Heart right ventricle (tissue), 16 donors: ENCODE data around the gene ZNF319. TPM values are rescaled to one million over a fixed set of nuclear protein-coding genes. Genes with fewer than 3 reads are reported as not detected.

Source experiments
- ATAC-seq, 8 donors: fragments of 200-7000 bp; cut with Tn5 transposase; one replicate each; pipeline ENCODE4 v1.9.1; 2020; ENCODE audit warnings: mild to moderate bottlenecking in 8 of 8, moderate library complexity in 8 of 8, moderate number of reproducible peaks in 1 of 8
- DNase-seq, 2 donors: peaks; one replicate each; pipeline ENCODE4 v3.0.0-alpha.2; 2020
- H3K27ac ChIP-seq, 10 donors: fragments of 200-600 bp; sonication (generic) in 2 of 10; one replicate each; pipeline versions ENCODE4 v1.5.0 to v1.8.0; 2020 to 2022; ENCODE audit warnings: mild to moderate bottlenecking in 3 of 10
- H3K27me3 ChIP-seq, 7 donors: fragments of 200-600 bp; one replicate each; pipeline ENCODE4 v1.8.0; 2021 to 2022; ENCODE audit warnings: mild to moderate bottlenecking in 2 of 7
- H3K36me3 ChIP-seq, 9 donors: fragments of 200-600 bp; sonication (generic) in 1 of 9; one replicate each; pipeline versions ENCODE4 v1.5.0 to v1.8.0; 2020 to 2022; ENCODE audit warnings: mild to moderate bottlenecking in 2 of 9
- H3K4me1 ChIP-seq, 9 donors: fragments of 200-600 bp; sonication (generic) in 1 of 9; one replicate each; pipeline versions ENCODE4 v1.5.0 to v1.8.0; 2020 to 2022; ENCODE audit warnings: mild to moderate bottlenecking in 4 of 9
- H3K4me3 ChIP-seq, 10 donors: fragments of 200-600 bp; sonication (generic) in 2 of 10; one replicate each; pipeline versions ENCODE4 v1.5.0 to v1.8.0; 2020 to 2022; ENCODE audit warnings: mild to moderate bottlenecking in 7 of 10, moderate library complexity in 2 of 10
- H3K9me3 ChIP-seq, 11 donors: fragments of 200-600 bp in 10 of 11; sonication (generic) in 2 of 11; one replicate each; pipeline versions ENCODE4 v1.5.0 to v1.8.0; 2013 to 2022; ENCODE audit warnings: mild to moderate bottlenecking in 2 of 11, control low read depth in 1 of 11, moderate library complexity in 1 of 11
- CTCF ChIP-seq, 9 donors: fragments of 200-600 bp; sonication (generic) in 2 of 9; IDR thresholded peaks; one replicate each; pipeline versions ENCODE4 v1.5.0 to v1.8.0; 2021 to 2022; ENCODE audit warnings: antibody characterized with exemption in 9 of 9, mild to moderate bottlenecking in 5 of 9, moderate library complexity in 1 of 9
- WGBS, 2 donors: extraction: QIAGEN DNeasy Blood & Tissue Kit; methylation state at CpG; one replicate each; pipeline ENCODE4 v1.1.7; 2013; ENCODE audit warnings: inconsistent platforms in 1 of 2; 5-methylcytosine and 5-hydroxymethylcytosine counted together
- intact Hi-C, 10 donors: fragments of 100-400 bp; cut with DNase I; formaldehyde crosslinking; loops; one replicate each; pipeline versions ENCODE4 v1.11.1 to v1.14.2; 2022
- polyA plus RNA-seq, 2 donors: library from polyadenylated mRNA; stranded (reverse); fragments of 200-250 nt; gene quantifications; one replicate each; pipeline ENCODE4 v1.2.3, GENCODE V29; 2013
- total RNA-seq, 10 donors: library from RNA; stranded (reverse); fragmentation: NEBNext Ultra II Directional in 3 of 10; extraction: Animal tissue kit (Norgen Biotek cat#: 25700) in 3 of 10; gene quantifications; one replicate each; pipeline versions ENCODE4 v1.2.1 to v1.2.4, GENCODE V29; 2021 to 2023
- donor health status: Arrhythmogenic right ventricular cardiomyopathy.
- donor health status: ischemic (EF 13 %, LVEDD 7.1; RV severe dilation, severe dysfunction).
- donor health status: healthy with polysubstance abuse.
- donor health status: DM: no; HTN: yes; CAD: no.
- donor health status: DM: no; HTN: no; CAD: no.
- donor health status: ischemic (EF 25% LVEDD 6.9; RV normal size, moderate dysfunction).
- donor health status: ischemic (EF 25% LVEDD 5.7; RV mildly dilated, moderate dysfunction).
- donor health status: healthy.
- donor health status: DM: yes; HTN: yes; CAD: no.
- donor health status: Ischemic cardiomyopathy.
- donor health status: ischemic (EF 35%, LVEDD 5.7; RV mildly dilated, moderate dysfunction).
- donor health status: nonischemic (EF 11% LVEDD 7.7; RV severe dilation, severe dysfunction).
- donor health status: DM: yes; HTN: yes; CAD: no.
- donor health status: PGD.
- donor health status: ischemic (EF 29% LVEDD 5.4; RV normal size, mild dysfunction).
- donor health status: nonischemic (EF 23%, LVEDD 6.1; RV moderate dilation, normal function).

The ZNF319 gene
- total and polyA plus RNA-seq, 12 donors, result 3.5 to 11.3 (median 7.5) TPM

GRCh38 chr16:57964157-57964700 lies 36.2 kb downstream of the ZNF319 start:
- H3K27me3 ChIP-seq, result no peaks in the 10 kb centered on the region
- no peak for TF ChIP-seq CTCF (IDR thresholded peaks at IDR 0.05)
- H3K27ac ChIP-seq, result no peak overlapping the region
- H3K9me3 ChIP-seq, result no peaks in the 10 kb centered on the region
- no peaks in the 10 kb centered on the region for H3K36me3 ChIP-seq
- ATAC-seq (no peak), DNase-seq (no peak)
- no peaks in the 10 kb centered on the region for H3K4me1 ChIP-seq
- intact Hi-C loops, result no loop called here
- H3K4me3 ChIP-seq, result no peak overlapping the region
- 80 to 82% methylated on average over 10 of the region's 10 CpGs for WGBS, 2 donors

GRCh38 chr16:57962756-57963155 lies 37.7 kb downstream of the ZNF319 start:
- no peak overlapping the region for H3K4me3 ChIP-seq
- intact Hi-C loops, result no loop called here
- WGBS, 2 donors, result 69 to 85% methylated on average over 9 of the region's 9 CpGs
- no peaks in the 10 kb centered on the region for H3K4me1 ChIP-seq
- H3K36me3 ChIP-seq, result no peaks in the 10 kb centered on the region
- ATAC-seq (peak in 1 of 8 donors; percentile 18), DNase-seq (no peak)
- H3K27me3 ChIP-seq, result no peaks in the 10 kb centered on the region
- no peaks in the 10 kb centered on the region for H3K9me3 ChIP-seq
- no peak overlapping the region for H3K27ac ChIP-seq
- no peak for TF ChIP-seq CTCF (IDR thresholded peaks at IDR 0.05)

- no peak overlapping the region for H3K4me3 ChIP-seq
- H3K27ac ChIP-seq, result no peak overlapping the region
- 58 to 72% methylated on average over 5 of the region's 5 CpGs for WGBS, 2 donors
- TF ChIP-seq CTCF (IDR thresholded peaks at IDR 0.05), result no peak
- intact Hi-C loops, result no loop called here
- H3K27me3 ChIP-seq, result no peaks in the 10 kb centered on the region
- ATAC-seq (no peak), DNase-seq (no peak)
- H3K4me1 ChIP-seq, result no peaks in the 10 kb centered on the region
- H3K36me3 ChIP-seq, result no peaks in the 10 kb centered on the region
- no peaks in the 10 kb centered on the region for H3K9me3 ChIP-seq
These were observed 38.4 kb downstream of the ZNF319 start for GRCh38 chr16:57962046-57962445.

- intact Hi-C loops, result no loop called here
- H3K9me3 ChIP-seq, result no peaks in the 10 kb centered on the region
- H3K4me1 ChIP-seq, result no peaks in the 10 kb centered on the region
- no peak overlapping the region for H3K4me3 ChIP-seq
- no peak for TF ChIP-seq CTCF (IDR thresholded peaks at IDR 0.05)
- H3K27ac ChIP-seq, result no peak overlapping the region
- 47 to 64% methylated on average over 2 of the region's 2 CpGs for WGBS, 2 donors
- no peaks in the 10 kb centered on the region for H3K36me3 ChIP-seq
- no peak for ATAC-seq
- H3K27me3 ChIP-seq, result no peaks in the 10 kb centered on the region
- no peak for DNase-seq
These were observed 38.9 kb downstream of the ZNF319 start for GRCh38 chr16:57961538-57961937.
